Measurements from ENCODE around the gene GPR27. TPM values are rescaled to one million over a fixed set of nuclear protein-coding genes. Genes with fewer than 3 reads are reported as not detected.

Gene GPR27
- total and polyA plus RNA-seq, 2 of the 8 experiments (the other 6 are each of a cell fraction or from before 2014, with no cell fraction given), result 11.3 to 12.5 TPM

DNA sequence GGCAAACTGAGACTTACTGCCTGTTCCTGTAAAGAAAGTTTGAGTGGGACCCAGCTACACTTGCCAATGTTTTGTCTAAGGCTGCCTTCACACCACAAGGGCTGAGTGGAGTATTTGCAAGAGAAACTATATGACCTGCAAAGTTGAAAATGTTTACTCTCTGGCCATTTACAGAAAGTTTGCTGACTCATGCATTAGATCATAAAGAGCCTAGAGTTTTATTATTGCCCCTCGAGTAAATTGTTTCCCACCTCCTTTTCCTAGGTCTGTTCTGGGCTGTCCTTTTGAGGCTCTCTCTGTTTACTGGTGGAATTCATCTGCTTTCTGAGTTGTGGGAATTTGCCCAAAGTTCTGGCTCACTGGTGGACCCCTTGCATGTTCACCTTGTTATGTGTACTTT lies 38.0 kb downstream of the GPR27 start:
- H3K79me1 ChIP-seq (ENCODE audit: low read depth, low read length), result no peaks in the 10 kb centered on the region
- POLR2A ChIA-PET (ENCODE audit: partially characterized antibody), result no interaction called here
- no peaks in the 10 kb centered on the region for H3K79me2 ChIP-seq (ENCODE audit: control insufficient read depth in 1 of 2, insufficient read depth in 2 of 2, low read length in 2 of 2)
- CTCF ChIA-PET (ENCODE audit: partially characterized antibody), result interaction anchor here (0.6 to 1.9 kb wide), 4 partner anchors 16 to 164 kb away, joined by 3 to 6 read pairs (median 3); no protein-coding TSS in a partner anchor
- H3K18ac ChIP-seq (ENCODE audit: extremely low read depth, low read length), result no peak overlapping the region
- no peak overlapping the region for H4K5ac ChIP-seq (ENCODE audit: insufficient read length, low read depth, low read length)
- H3K23me2 ChIP-seq (ENCODE audit: low read depth, low read length), result no peaks in the 10 kb centered on the region
- no peak overlapping the region for H4K91ac ChIP-seq (replicated peaks; ENCODE audit: insufficient read length, low read length)
- no peak overlapping the region for H3K4me2 ChIP-seq (ENCODE audit: insufficient read depth in 1 of 2, low read depth in 2 of 2, low read length in 2 of 2)
- no peak overlapping the region for H3K23ac ChIP-seq (ENCODE audit: insufficient read length)
- H3K36me3 ChIP-seq (ENCODE audit: control insufficient read depth in 2 of 4, insufficient read depth in 4 of 4, low read length in 3 of 4), result no peaks in the 10 kb centered on the region
- H3K4me1 ChIP-seq (replicated peaks in 1 of 4; ENCODE audit: control insufficient read depth in 3 of 4, insufficient read depth in 4 of 4, low read length in 3 of 4), result no peaks in the 10 kb centered on the region
- no peak overlapping the region for H2AK5ac ChIP-seq (ENCODE audit: low read depth, low read length)
- H2BK120ac ChIP-seq (replicated peaks; ENCODE audit: low read depth, low read length), result no peak overlapping the region
- FAIRE-seq, result no peak
- H3K4me3 ChIP-seq (ENCODE audit: extremely low read depth in 1 of 4, insufficient read depth in 2 of 4, low read depth in 3 of 4, low read length in 4 of 4), result no peak overlapping the region
- no peak overlapping the region for H2BK12ac ChIP-seq (ENCODE audit: low read depth, low read length)
- no peak for DNase-seq (ENCODE audit: low read depth in 1 of 2, low spot score in 2 of 2)
- H4K20me1 ChIP-seq (replicated peaks in 1 of 2; ENCODE audit: control insufficient read depth in 1 of 2, insufficient read depth in 2 of 2, low read length in 2 of 2), result no peaks in the 10 kb centered on the region
- no peak overlapping the region for H3K14ac ChIP-seq (ENCODE audit: insufficient read length)
- H2AFZ ChIP-seq (ENCODE audit: low read length), result no peak overlapping the region
- WGBS, 2 experiments (ENCODE audit: extremely low coverage in 1 of 2, insufficient coverage in 1 of 2, insufficient read length in 1 of 2, insufficient replicate concordance in 2 of 2, low coverage in 1 of 2, low lambda C conversion rate in 2 of 2, missing lambda C conversion rate in 1 of 2), result 95% methylated on average over 1 of the region's 1 CpG; no CpG with 5 or more reads in 1 of the 2 experiments
- H2BK20ac ChIP-seq (ENCODE audit: low read length), result no peak overlapping the region
- H3K56ac ChIP-seq (replicated peaks; ENCODE audit: insufficient read length, low read depth, low read length), result no peak overlapping the region
- no peaks in the 10 kb centered on the region for H3K9me3 ChIP-seq (ENCODE audit: insufficient read depth in 2 of 2, low read depth in 1 of 2, low read length in 1 of 2)
- H3K4ac ChIP-seq (replicated peaks; ENCODE audit: insufficient read length, low read depth, low read length), result no peak overlapping the region
- no peak overlapping the region for H4K8ac ChIP-seq (ENCODE audit: extremely low read depth, insufficient read depth, low read length)
- H2BK15ac ChIP-seq (ENCODE audit: low read length), result no peak overlapping the region
- H3K9ac ChIP-seq (replicated peaks in 1 of 4; ENCODE audit: extremely low read depth in 1 of 4, low read depth in 3 of 4, low read length in 3 of 4), result no peak overlapping the region
- no peak overlapping the region for H3K27ac ChIP-seq (ENCODE audit: low read depth, low read length)
- H2BK5ac ChIP-seq (ENCODE audit: low read depth, low read length), result no peak overlapping the region
- H3K27me3 ChIP-seq (replicated peaks in 1 of 4; ENCODE audit: control insufficient read depth in 3 of 4, extremely low read depth in 1 of 4, insufficient read depth in 3 of 4, low read length in 3 of 4), result peaks cover 0 to 13% (median 2%) of the 10 kb centered on the region in 4 experiments; a peak in 4 of 7 replicates
- TF ChIP-seq HDAC6 (IDR thresholded peaks at IDR 0.05; ENCODE audit: low read depth, low read length) (no peak), EGR1 (IDR thresholded peaks at IDR 0.05; ENCODE audit: borderline replicate concordance, low read depth, low read length) (no peak), CREB1 (IDR thresholded peaks at IDR 0.05) (no peak), TBP (IDR thresholded peaks at IDR 0.05; ENCODE audit: low read depth, low read length) (no peak), KDM1A (IDR thresholded peaks at IDR 0.05; ENCODE audit: borderline replicate concordance, low read length) (no peak), SP2 (IDR thresholded peaks at IDR 0.05; ENCODE audit: low read length) (no peak), SAP30 (IDR thresholded peaks at IDR 0.05; ENCODE audit: insufficient read depth, insufficient replicate concordance, low read length) (no peak), MAX (IDR thresholded peaks at IDR 0.05) (no peak), CHD1 (IDR thresholded peaks at IDR 0.05; ENCODE audit: low read depth, low read length) (no peak), JUND (IDR thresholded peaks at IDR 0.05; ENCODE audit: low read length) (no peak), RXRA (IDR thresholded peaks at IDR 0.05; ENCODE audit: insufficient read depth, low read depth, low read length) (no peak), EZH2 (IDR thresholded peaks at IDR 0.05; ENCODE audit: low read depth, low read length, severe bottlenecking) (no peak), TEAD4 (IDR thresholded peaks at IDR 0.05; ENCODE audit: low read depth, low read length) (no peak), EP300 (IDR thresholded peaks at IDR 0.05; ENCODE audit: borderline replicate concordance in 1 of 2, low read depth in 2 of 2, low read length in 2 of 2) (no peak)

Data from H1 (cell line).